22Rv1 (cell line): ENCODE results near the gene F2R.
"Not testable (repeated sequence)": the region's sequence is repeated elsewhere in the genome, so short reads cannot be mapped to it uniquely, and the experiment has no call there.

Source experiments
- H3K27ac ChIP-seq: fragments of 450-650 bp; 2 replicates; pipeline ENCODE4 v1.5.1; 2017
- CTCF ChIP-seq: fragments of 450-650 bp; IDR thresholded peaks from 2 replicates; pipeline ENCODE4 v1.5.1; 2017; ENCODE audit warnings: mild to moderate bottlenecking
- ZFX ChIP-seq: fragments of 450-650 bp; IDR thresholded peaks from 2 replicates; pipeline ENCODE4 v1.6.1; 2017; ENCODE audit warnings: antibody characterized with exemption, borderline replicate concordance

F2R gene

DNA sequence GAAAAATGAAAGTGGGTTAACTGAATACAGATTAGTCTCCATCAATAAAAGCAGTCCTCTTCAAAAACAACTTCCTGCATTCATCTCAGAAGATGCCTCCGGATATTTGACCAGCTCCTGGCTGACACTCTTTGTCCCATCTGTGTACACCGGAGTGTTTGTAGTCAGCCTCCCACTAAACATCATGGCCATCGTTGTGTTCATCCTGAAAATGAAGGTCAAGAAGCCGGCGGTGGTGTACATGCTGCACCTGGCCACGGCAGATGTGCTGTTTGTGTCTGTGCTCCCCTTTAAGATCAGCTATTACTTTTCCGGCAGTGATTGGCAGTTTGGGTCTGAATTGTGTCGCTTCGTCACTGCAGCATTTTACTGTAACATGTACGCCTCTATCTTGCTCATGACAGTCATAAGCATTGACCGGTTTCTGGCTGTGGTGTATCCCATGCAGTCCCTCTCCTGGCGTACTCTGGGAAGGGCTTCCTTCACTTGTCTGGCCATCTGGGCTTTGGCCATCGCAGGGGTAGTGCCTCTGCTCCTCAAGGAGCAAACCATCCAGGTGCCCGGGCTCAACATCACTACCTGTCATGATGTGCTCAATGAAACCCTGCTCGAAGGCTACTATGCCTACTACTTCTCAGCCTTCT lies 16.6 kb downstream of the F2R start:
- H3K27ac ChIP-seq = no peak overlapping the region
- no peak for TF ChIP-seq CTCF
- no peak for TF ChIP-seq ZFX

- no peak for TF ChIP-seq ZFX
- TF ChIP-seq CTCF = no peak
- H3K27ac ChIP-seq = no peak overlapping the region
Observed at GRCh38 chr5:76733049-76733417, 17.1 kb downstream of the F2R start.

DNA sequence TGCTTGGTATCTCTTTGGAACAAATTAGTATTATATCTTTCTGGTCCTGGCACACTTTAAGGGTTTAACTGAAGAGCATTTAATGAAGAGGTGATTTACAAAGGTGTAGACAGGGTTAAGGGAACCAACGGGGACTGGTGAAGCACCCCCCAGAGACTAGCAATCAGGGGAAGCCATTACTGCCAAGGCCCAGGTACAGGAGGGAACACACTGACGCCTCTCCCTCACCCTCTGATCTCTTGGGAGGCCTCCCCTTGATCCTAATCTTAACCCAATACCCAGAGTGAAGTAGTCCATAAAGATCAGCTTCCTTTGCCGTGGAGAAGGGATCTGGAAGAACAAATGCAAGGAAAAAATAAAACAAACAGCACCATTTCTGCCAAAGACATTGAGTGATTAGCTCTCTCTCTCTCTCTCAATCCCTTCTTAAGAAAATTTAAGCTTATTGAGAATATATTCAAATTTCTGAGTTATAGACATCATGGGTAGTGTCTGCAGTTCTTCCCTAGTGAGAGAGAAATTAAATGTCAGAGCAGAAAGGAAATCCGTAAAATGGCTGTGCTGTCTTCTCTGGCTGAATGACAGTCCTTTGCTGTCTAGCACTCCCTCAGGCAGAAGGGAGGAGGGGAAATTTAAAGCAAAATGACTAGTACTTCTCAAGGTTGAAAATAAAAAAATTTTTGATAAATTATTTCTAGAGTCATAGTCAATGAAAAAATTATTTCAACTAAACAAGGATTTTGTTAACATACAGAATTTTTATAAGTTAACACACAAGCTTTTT lies 20.0 kb downstream of the F2R start:
- no peak for TF ChIP-seq CTCF
- no peak for TF ChIP-seq ZFX
- H3K27ac ChIP-seq = no peak overlapping the region

DNA sequence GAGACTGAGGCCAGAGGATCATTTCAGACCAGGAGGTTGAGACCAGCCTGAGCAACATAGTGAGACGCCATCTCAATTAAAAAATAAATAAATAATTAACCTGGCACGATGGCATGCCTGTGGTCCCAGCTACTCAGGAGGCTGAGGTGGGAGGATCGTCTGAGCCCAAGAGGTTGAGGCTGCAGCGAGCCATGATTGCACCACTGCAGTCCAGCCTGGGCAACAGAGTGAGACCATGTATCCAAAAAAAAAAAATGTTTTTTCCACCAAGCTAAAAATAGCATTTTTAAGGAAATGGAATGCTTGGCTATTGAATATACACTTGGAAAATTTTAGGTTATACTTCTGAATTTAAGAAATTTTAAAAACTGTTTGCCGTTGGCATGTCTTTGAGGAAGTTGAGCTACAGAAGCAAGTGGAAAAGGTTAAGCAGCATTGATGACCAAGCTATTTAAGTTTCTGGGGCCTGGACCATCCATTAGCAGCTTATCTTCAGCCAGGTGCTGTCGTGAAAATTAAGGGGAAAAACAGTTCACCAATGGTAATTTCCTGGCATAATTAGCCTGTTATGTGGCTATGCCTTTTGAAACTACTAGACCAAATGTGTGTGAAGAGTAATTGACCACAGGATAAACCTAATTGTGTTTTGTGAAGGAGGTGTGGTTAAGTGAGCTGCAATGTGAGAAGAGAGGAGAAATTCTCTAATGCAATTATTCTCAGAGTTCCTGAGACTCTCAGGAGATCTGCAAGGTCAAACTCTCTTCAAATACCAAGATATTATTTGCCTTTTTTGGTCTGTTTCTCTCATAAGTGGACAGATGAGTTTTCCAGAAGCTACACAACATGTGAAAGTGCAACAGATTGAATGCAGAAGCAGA lies 21.0 kb downstream of the F2R start:
- no peak for TF ChIP-seq ZFX
- no peak for TF ChIP-seq CTCF
- no peak overlapping the region for H3K27ac ChIP-seq

- no peak overlapping the region for H3K27ac ChIP-seq
- TF ChIP-seq ZFX = no peak
- TF ChIP-seq CTCF = no peak
Observed at GRCh38 chr5:76737846-76738245, 21.9 kb downstream of the F2R start.

- not testable (repeated sequence) for H3K27ac ChIP-seq
Observed at GRCh38 chr5:76741506-76741905, 25.6 kb downstream of the F2R start.

DNA sequence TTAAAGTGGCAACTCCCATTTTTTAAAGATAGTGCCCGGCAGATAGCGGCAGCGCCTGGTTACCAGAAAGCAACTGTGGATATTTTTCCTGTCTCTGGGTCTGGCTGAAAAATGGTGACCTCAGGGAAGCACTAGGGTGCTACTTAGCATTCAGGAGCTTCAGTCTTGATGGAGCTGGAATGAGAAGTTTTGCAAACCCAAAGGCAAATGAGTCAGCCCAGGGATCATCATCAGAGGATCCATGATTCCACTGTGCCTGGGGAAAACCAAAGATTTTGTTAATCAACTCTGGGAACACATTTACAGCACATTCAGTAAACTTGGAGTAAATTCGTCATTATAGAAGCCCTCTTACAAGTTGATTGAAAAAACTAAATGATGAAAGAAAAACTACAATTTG lies 26.7 kb downstream of the F2R start:
- no peak overlapping the region for H3K27ac ChIP-seq
- TF ChIP-seq CTCF = no peak
- TF ChIP-seq ZFX = no peak
